Panc1 (cell line): ENCODE data around the gene KRT38. TPM values are rescaled to one million over a fixed set of nuclear protein-coding genes. Genes with fewer than 3 reads are reported as not detected.
"Not testable (repeated sequence)": the region's sequence is repeated elsewhere in the genome, so short reads cannot be mapped to it uniquely, and the experiment has no call there.

Experiments
- ATAC-seq: fragments of 200-7000 bp; cut with Tn5 transposase; 2 replicates; pipeline ENCODE4 v1.9.1; 2020; ENCODE audit warnings: mild to moderate bottlenecking, moderate library complexity
- BruUV-seq: library from RNA; stranded (reverse); fragments of 400-500 nt; replicated peaks from 2 replicates; lab custom pipeline; 2021; lab: Mats Ljungman, UMichigan
- CTCF ChIA-PET: fragments of 300-600 bp; sonication (Branson Sonifier 250); formaldehyde crosslinking; loops from one replicate; lab custom pipeline; 2022; ENCODE audit warnings: antibody characterized with exemption; lab: Charles Lee
- POLR2A ChIA-PET: fragments of 300-600 bp; sonication (Branson Sonifier 250); formaldehyde crosslinking; loops from one replicate; lab custom pipeline; 2022; ENCODE audit warnings: antibody characterized with exemption; lab: Charles Lee
- DNase-seq: peaks from one replicate; pipeline ENCODE4 v3.0.0-alpha.2; 2010; ENCODE audit warnings: low read depth, low spot score
- H3K27ac ChIP-seq: 2 replicates; pipeline ENCODE4 v1.5.1; 2011; ENCODE audit warnings: mild to moderate bottlenecking, low read length, inconsistent platforms
- H3K27me3 ChIP-seq: fragments of 200-500 bp; sonication (Bioruptor generic); 2 replicates; pipeline ENCODE4 v1.6.0; 2014; ENCODE audit warnings: low read length, inconsistent platforms; ENCODE audit not compliant: control insufficient read depth, insufficient read depth
- H3K36me3 ChIP-seq: fragments of 200-500 bp; sonication (Bioruptor generic); 2 replicates; pipeline ENCODE4 v1.5.1; 2014; ENCODE audit warnings: inconsistent platforms, mild to moderate bottlenecking, low read length, moderate library complexity; ENCODE audit not compliant: control insufficient read depth, insufficient read depth
- H3K4me1 ChIP-seq: 2 replicates; pipeline ENCODE4 v1.5.1; 2011; ENCODE audit warnings: inconsistent platforms, mild to moderate bottlenecking, low read length, moderate library complexity; ENCODE audit not compliant: control insufficient read depth, insufficient read depth
- H3K4me3 ChIP-seq, 2 experiments: 2 replicates each; pipeline ENCODE4 v1.5.1; 2011 to 2012; ENCODE audit warnings: low read depth in 2 of 2, low read length in 2 of 2, mild to moderate bottlenecking in 2 of 2, inconsistent platforms in 1 of 2, moderate library complexity in 1 of 2
- H3K9me3 ChIP-seq: fragments of 200-500 bp; sonication (Bioruptor generic); 2 replicates; pipeline ENCODE4 v1.5.1; 2014; ENCODE audit warnings: low read depth, mild to moderate bottlenecking, inconsistent platforms, low read length, moderate library complexity; ENCODE audit not compliant: control insufficient read depth, insufficient read depth
- CTCF ChIP-seq: fragments of 450-650 bp; IDR thresholded peaks from 2 replicates; pipeline ENCODE4 v1.5.1; 2017; ENCODE audit warnings: mild to moderate bottlenecking
- POLR2AphosphoS5 ChIP-seq: IDR thresholded peaks from 2 replicates; pipeline ENCODE4 v1.6.1; 2012; ENCODE audit warnings: mild to moderate bottlenecking, low read depth, low read length, moderate library complexity
- REST ChIP-seq, 2 experiments: IDR thresholded peaks; 2 replicates each; pipeline ENCODE4 v1.6.1; 2011 to 2012; ENCODE audit warnings: low read depth in 2 of 2, control low read depth in 1 of 2, low read length in 1 of 2, mild to moderate bottlenecking in 1 of 2, moderate library complexity in 1 of 2; ENCODE audit not compliant: insufficient read depth in 1 of 2
- SIN3A ChIP-seq: IDR thresholded peaks from 2 replicates; pipeline ENCODE4 v1.6.1; 2012; ENCODE audit warnings: low read depth, mild to moderate bottlenecking, low read length, moderate library complexity, borderline replicate concordance; ENCODE audit not compliant: insufficient read depth
- TCF7L2 ChIP-seq: IDR thresholded peaks from 2 replicates; pipeline ENCODE4 v1.6.1; 2011; ENCODE audit warnings: mild to moderate bottlenecking, low read depth, low read length, inconsistent platforms
- in situ Hi-C: cut with HindIII; loops from 2 replicates; pipeline ENCODE4 v1.10.0; 2016; ENCODE audit warnings: low sequenced_read_pairs, low pct_unique_long_range_greater_than_20kb
- intact Hi-C: fragments of 100-400 bp; cut with micrococcal nuclease; formaldehyde crosslinking; loops from one replicate; pipeline ENCODE4 v1.10.0; 2022; ENCODE audit not compliant: unreplicated experiment
- total RNA-seq: library from RNA; stranded (reverse); gene quantifications from one replicate; pipeline ENCODE4 v1.2.1, GENCODE V29; 2021; ENCODE audit not compliant: unreplicated experiment

Gene KRT38
- total RNA-seq, 1 experiment from 2014 or later: not detected

GRCh38 chr17:41395611-41396010 lies 45.2 kb downstream of the KRT38 start:
- ChIA-PET POLR2A (no interaction called here), CTCF (no interaction called here)
- TF ChIP-seq REST (IDR thresholded peaks at IDR 0.05; ENCODE audit: insufficient read depth in 1 of 2, low read depth in 2 of 2, low read length in 1 of 2) (no peak), CTCF (no peak), POLR2AphosphoS5 (no peak), SIN3A (no peak), TCF7L2 (no peak)
- Histone ChIP-seq H3K27ac (no peak overlapping the region), H3K27me3 (no peaks in the 10 kb centered on the region), H3K9me3 (no peaks in the 10 kb centered on the region), H3K4me1 (no peaks in the 10 kb centered on the region), H3K36me3 (no peaks in the 10 kb centered on the region), H3K4me3 (no peak overlapping the region)
- in situ Hi-C loops: no loop called here
- no TSS peak for BruUV-seq
- DNase-seq (no peak), ATAC-seq (no peak)
- intact Hi-C loops: no loop called here

- H3K36me3 ChIP-seq, H3K4me3 ChIP-seq, DNase-seq, H3K27me3 ChIP-seq, H3K4me1 ChIP-seq, ATAC-seq, CTCF ChIA-PET, in situ Hi-C loops, BruUV-seq, H3K27ac ChIP-seq, H3K9me3 ChIP-seq, POLR2A ChIA-PET, intact Hi-C loops: not testable (repeated sequence)
These were observed 45.7 kb downstream of the KRT38 start for GRCh38 chr17:41395044-41395443.

- POLR2A ChIA-PET: no interaction called here
- intact Hi-C loops (no loop called here), in situ Hi-C loops (no loop called here)
- BruUV-seq: no TSS peak
- CTCF ChIA-PET: no interaction called here
- TF ChIP-seq REST (IDR thresholded peaks at IDR 0.05; ENCODE audit: insufficient read depth in 1 of 2, low read depth in 2 of 2, low read length in 1 of 2) (no peak), CTCF (no peak), SIN3A (no peak), POLR2AphosphoS5 (no peak), TCF7L2 (no peak)
- no peak overlapping the region for H3K4me3 ChIP-seq
- H3K27ac ChIP-seq: no peak overlapping the region
- no peaks in the 10 kb centered on the region for H3K4me1 ChIP-seq
- H3K9me3 ChIP-seq: no peaks in the 10 kb centered on the region
- no peaks in the 10 kb centered on the region for H3K27me3 ChIP-seq
- ATAC-seq (no peak), DNase-seq (no peak)
- no peaks in the 10 kb centered on the region for H3K36me3 ChIP-seq
These were observed 46.4 kb downstream of the KRT38 start for GRCh38 chr17:41394254-41394996.
